Osteocyte (in vitro differentiated cells): ENCODE measurements around the gene GBP1. TPM values are rescaled to one million over a fixed set of nuclear protein-coding genes. Genes with fewer than 3 reads are reported as not detected.
"Not testable (repeated sequence)": the region's sequence is repeated elsewhere in the genome, so short reads cannot be mapped to it uniquely, and the experiment has no call there.

Experiments used
- DNase-seq: peaks from one replicate; pipeline ENCODE4 v3.0.0; 2021; ENCODE audit warnings: mixed read lengths; ENCODE audit not compliant: unreplicated experiment; ENCODE audit errors: extremely low spot score
- H3K27ac Mint-ChIP-seq: one replicate; pipeline ENCODE4 v1.8.0; 2021; ENCODE audit warnings: mild to moderate bottlenecking, mixed read lengths; ENCODE audit not compliant: unreplicated experiment
- H3K27me3 Mint-ChIP-seq: one replicate; pipeline ENCODE4 v1.8.0; 2021; ENCODE audit warnings: mixed read lengths; ENCODE audit not compliant: unreplicated experiment
- H3K36me3 Mint-ChIP-seq: one replicate; pipeline ENCODE4 v1.8.0; 2021; ENCODE audit warnings: mixed read lengths; ENCODE audit not compliant: unreplicated experiment
- H3K4me1 Mint-ChIP-seq: one replicate; pipeline ENCODE4 v1.8.0; 2021; ENCODE audit warnings: mixed read lengths; ENCODE audit not compliant: unreplicated experiment
- H3K4me3 Mint-ChIP-seq: one replicate; pipeline ENCODE4 v1.8.0; 2021; ENCODE audit warnings: mild to moderate bottlenecking, moderate library complexity, mixed read lengths; ENCODE audit not compliant: unreplicated experiment
- H3K9me3 Mint-ChIP-seq: one replicate; pipeline ENCODE4 v1.8.0; 2021; ENCODE audit warnings: mixed read lengths; ENCODE audit not compliant: unreplicated experiment
- CTCF ChIP-seq: fragments of 200-600 bp; sonication (generic); IDR thresholded peaks from 2 replicates; pipeline ENCODE4 v1.5.0; 2021; ENCODE audit warnings: antibody characterized with exemption, mild to moderate bottlenecking, moderate library complexity
- total RNA-seq: library from RNA; stranded (reverse); gene quantifications from 2 replicates; pipeline ENCODE4 v1.2.1, GENCODE V29; 2021

The GBP1 gene
- total RNA-seq, 1 donor from 2014 or later = 26.3 TPM

- no peaks in the 10 kb centered on the region for H3K36me3 Mint-ChIP-seq
- no peak overlapping the region for H3K4me3 Mint-ChIP-seq
- no peak overlapping the region for H3K27ac Mint-ChIP-seq
- H3K4me1 Mint-ChIP-seq = no peaks in the 10 kb centered on the region
- DNase-seq = no peak
- TF ChIP-seq CTCF = no peak
- H3K27me3 Mint-ChIP-seq = peaks cover 8% of the 10 kb centered on the region
- no peaks in the 10 kb centered on the region for H3K9me3 Mint-ChIP-seq
Observed at GRCh38 chr1:89089962-89090361, 25.0 kb upstream of the GBP1 start.

GRCh38 chr1:89088572-89088971 is 23.6 kb upstream of the GBP1 start:
- no peak overlapping the region for H3K4me3 Mint-ChIP-seq
- H3K4me1 Mint-ChIP-seq = no peaks in the 10 kb centered on the region
- no peaks in the 10 kb centered on the region for H3K9me3 Mint-ChIP-seq
- peaks cover 15% of the 10 kb centered on the region for H3K27me3 Mint-ChIP-seq
- no peak overlapping the region for H3K27ac Mint-ChIP-seq
- no peak for DNase-seq
- TF ChIP-seq CTCF = no peak
- no peaks in the 10 kb centered on the region for H3K36me3 Mint-ChIP-seq

GRCh38 chr1:89087241-89087640 is 22.2 kb upstream of the GBP1 start:
- no peaks in the 10 kb centered on the region for H3K36me3 Mint-ChIP-seq
- no peaks in the 10 kb centered on the region for H3K9me3 Mint-ChIP-seq
- TF ChIP-seq CTCF = no peak
- H3K4me3 Mint-ChIP-seq = no peak overlapping the region
- no peak for DNase-seq
- H3K27ac Mint-ChIP-seq = no peak overlapping the region
- H3K27me3 Mint-ChIP-seq = peaks cover 15% of the 10 kb centered on the region
- H3K4me1 Mint-ChIP-seq = no peaks in the 10 kb centered on the region

- Mint-ChIP-seq H3K27me3 (peaks cover 15% of the 10 kb centered on the region), H3K4me1 (no peaks in the 10 kb centered on the region), H3K27ac (no peak overlapping the region), H3K9me3 (no peaks in the 10 kb centered on the region), H3K4me3 (no peak overlapping the region), H3K36me3 (no peaks in the 10 kb centered on the region)
- no peak for DNase-seq
- TF ChIP-seq CTCF = no peak
Observed at GRCh38 chr1:89085781-89086180, 20.8 kb upstream of the GBP1 start.

GRCh38 chr1:89081005-89081404 is 16.0 kb upstream of the GBP1 start:
- peaks cover 16% of the 10 kb centered on the region for H3K27me3 Mint-ChIP-seq
- H3K9me3 Mint-ChIP-seq = peaks cover 7% of the 10 kb centered on the region
- no peak overlapping the region for H3K4me3 Mint-ChIP-seq
- no peak overlapping the region for H3K27ac Mint-ChIP-seq
- TF ChIP-seq CTCF = no peak
- DNase-seq = no peak
- H3K36me3 Mint-ChIP-seq = no peaks in the 10 kb centered on the region
- no peaks in the 10 kb centered on the region for H3K4me1 Mint-ChIP-seq

DNA sequence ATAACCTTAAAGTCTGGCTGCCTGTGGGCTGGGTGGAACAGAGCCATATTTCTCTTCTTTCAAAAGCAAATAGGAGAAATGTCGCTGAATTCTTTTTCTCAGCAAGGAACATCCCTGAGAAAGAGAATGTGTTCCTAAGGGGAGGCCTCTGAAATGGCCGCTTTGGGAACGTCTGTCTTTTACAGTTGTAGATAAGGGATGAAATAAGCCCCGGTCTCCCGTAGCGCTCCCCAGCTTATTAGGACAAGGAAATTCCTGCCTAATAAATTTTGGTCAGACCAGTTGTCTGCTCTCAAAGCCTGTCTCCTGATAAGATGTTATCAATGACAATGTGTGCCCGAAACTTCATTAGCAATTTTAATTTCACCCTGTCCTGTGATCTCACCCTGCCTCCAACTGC is 15.1 kb upstream of the GBP1 start:
- not testable (repeated sequence) for DNase-seq, H3K4me3 Mint-ChIP-seq, H3K4me1 Mint-ChIP-seq, H3K9me3 Mint-ChIP-seq, H3K27ac Mint-ChIP-seq, H3K36me3 Mint-ChIP-seq
- peaks cover 16% of the 10 kb centered on the region for H3K27me3 Mint-ChIP-seq

DNA sequence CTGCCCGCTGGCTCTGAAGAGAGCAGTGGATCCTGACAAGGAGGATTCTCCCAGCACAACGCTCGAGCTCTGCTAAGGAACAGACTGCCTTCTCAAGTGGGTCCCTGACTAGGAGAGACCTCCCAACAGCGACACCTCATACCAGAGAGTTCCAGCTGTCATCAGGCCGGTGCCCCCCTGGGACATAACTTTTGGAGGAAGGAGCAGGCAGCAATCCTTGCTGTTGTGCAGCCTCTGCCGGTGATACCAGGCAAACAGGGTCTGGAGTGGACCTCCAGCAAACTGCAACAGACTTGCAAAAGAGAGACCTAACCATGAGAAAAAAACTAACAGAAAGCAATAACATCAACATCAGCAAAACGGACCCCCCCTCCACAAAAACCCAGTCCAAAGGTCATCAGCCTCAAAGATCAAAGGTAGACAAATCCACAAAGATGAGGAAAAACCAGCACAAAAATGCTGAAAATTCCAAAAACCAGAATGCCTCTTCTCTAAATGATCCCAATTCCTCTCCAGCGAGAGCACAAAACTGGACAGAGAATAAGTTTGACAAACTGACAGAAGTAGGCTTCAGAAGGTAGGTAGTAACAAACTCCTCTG is 7.6 kb upstream of the GBP1 start:
- H3K4me3 Mint-ChIP-seq, H3K36me3 Mint-ChIP-seq, H3K4me1 Mint-ChIP-seq, DNase-seq, H3K27ac Mint-ChIP-seq: not testable (repeated sequence)
- H3K27me3 Mint-ChIP-seq = peaks cover 15% of the 10 kb centered on the region
- peaks cover 11% of the 10 kb centered on the region for H3K9me3 Mint-ChIP-seq
